HEK293T (cell line): Measurements from ENCODE around the gene PDE1A.

Source experiments
- ARNT ChIP-seq: fragments of 450-650 bp; IDR thresholded peaks from 2 replicates; pipeline ENCODE4 v1.6.1; 2017; ENCODE audit warnings: mild to moderate bottlenecking
- BHLHE40 ChIP-seq: fragments of 450-650 bp; IDR thresholded peaks from 2 replicates; pipeline ENCODE4 v1.6.1; 2016; ENCODE audit warnings: mild to moderate bottlenecking, moderate library complexity, borderline replicate concordance
- ELF4 ChIP-seq: fragments of 450-650 bp; IDR thresholded peaks from 2 replicates; pipeline ENCODE4 v1.6.1; 2017; ENCODE audit warnings: antibody characterized with exemption
- FOXA1 ChIP-seq: fragments of 450-650 bp; IDR thresholded peaks from 2 replicates; pipeline ENCODE4 v1.6.1; 2016; ENCODE audit warnings: mild to moderate bottlenecking
- FOXK2 ChIP-seq: fragments of 450-650 bp; IDR thresholded peaks from 2 replicates; pipeline ENCODE4 v1.6.1; 2016; ENCODE audit warnings: mild to moderate bottlenecking
- FOXM1 ChIP-seq: fragments of 450-650 bp; IDR thresholded peaks from 2 replicates; pipeline ENCODE4 v1.6.1; 2017; ENCODE audit warnings: mild to moderate bottlenecking, borderline replicate concordance
- HDGF ChIP-seq: fragments of 450-650 bp; IDR thresholded peaks from 2 replicates; pipeline ENCODE4 v1.6.1; 2017; ENCODE audit warnings: antibody characterized with exemption, borderline replicate concordance
- NFRKB ChIP-seq: fragments of 450-650 bp; IDR thresholded peaks from 2 replicates; pipeline ENCODE4 v1.6.1; 2016; ENCODE audit warnings: mild to moderate bottlenecking, moderate library complexity
- SP1 ChIP-seq: fragments of 450-650 bp; IDR thresholded peaks from 2 replicates; pipeline ENCODE4 v1.6.1; 2017
- SUZ12 ChIP-seq: fragments of 450-650 bp; IDR thresholded peaks from 2 replicates; pipeline ENCODE4 v1.6.1; 2016; ENCODE audit warnings: mild to moderate bottlenecking
- TARDBP ChIP-seq: fragments of 450-650 bp; IDR thresholded peaks from 2 replicates; pipeline ENCODE4 v1.6.1; 2016

DNA sequence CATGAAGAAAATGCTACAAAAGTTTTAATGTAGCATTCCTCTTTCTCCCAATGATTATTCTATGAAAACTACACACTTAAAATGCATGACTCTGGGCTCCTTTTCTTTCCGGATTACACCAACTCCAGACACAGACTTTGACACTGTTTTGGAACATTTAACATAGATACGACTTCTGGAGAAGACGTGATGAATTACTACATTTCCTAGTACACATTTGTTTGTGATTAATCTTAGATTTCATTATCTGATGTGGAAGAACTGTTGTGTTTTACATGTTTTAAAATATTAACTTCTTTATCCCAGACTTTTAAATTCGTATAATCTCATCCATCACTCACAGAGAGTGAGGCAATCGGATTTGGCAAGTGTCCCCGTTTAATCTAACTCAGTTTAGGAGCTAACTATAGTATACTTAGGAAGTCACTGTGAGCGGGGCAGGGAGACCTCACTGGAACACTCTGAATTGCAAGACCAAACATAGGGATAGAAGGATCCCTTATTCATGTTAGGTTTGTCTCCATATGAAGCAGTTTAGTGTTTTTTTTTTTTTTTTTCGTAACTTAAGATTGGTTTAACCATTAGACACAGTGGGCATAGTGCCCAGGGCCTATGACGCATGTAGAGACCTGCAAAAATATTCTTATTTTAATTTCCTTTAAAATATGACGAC is 66.7 kb downstream of the PDE1A start:
- TF ChIP-seq ARNT (no peak), FOXA1 (no peak), SUZ12 (no peak), HDGF (no peak), FOXK2 (no peak), SP1 (no peak), FOXM1 (no peak), BHLHE40 (no peak), ELF4 (no peak), NFRKB (no peak), TARDBP (no peak)
